HG03139 (cell line): Measurements from ENCODE around the gene PBRM1.

ENCODE experiments used
- ATAC-seq: cut with Tn5 transposase; IDR thresholded peaks from one replicate; pipeline ENCODE4 v1.9.1; 2021; ENCODE audit not compliant: unreplicated experiment

Gene PBRM1

DNA sequence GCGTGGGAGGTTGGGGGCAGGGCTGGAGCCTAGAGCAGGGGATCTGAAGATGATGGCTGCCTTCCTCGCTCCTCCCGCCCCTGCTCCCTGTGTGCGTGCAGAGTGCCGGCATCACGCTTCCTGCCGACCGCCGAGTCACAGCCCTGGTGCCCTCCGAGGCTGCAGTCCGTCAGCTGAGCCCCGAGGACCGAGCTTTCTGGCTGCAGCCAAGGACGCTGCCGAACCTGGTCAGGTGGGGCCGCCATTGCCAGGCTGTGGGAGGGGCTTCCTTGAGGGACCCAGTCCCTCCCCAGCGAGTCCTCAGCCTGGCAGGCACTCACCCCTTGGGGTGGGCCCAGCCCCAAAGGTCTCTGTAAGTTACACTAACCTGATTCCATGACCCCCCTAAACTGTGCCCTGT is 173.0 kb downstream of the PBRM1 start:
- no peak for ATAC-seq

DNA sequence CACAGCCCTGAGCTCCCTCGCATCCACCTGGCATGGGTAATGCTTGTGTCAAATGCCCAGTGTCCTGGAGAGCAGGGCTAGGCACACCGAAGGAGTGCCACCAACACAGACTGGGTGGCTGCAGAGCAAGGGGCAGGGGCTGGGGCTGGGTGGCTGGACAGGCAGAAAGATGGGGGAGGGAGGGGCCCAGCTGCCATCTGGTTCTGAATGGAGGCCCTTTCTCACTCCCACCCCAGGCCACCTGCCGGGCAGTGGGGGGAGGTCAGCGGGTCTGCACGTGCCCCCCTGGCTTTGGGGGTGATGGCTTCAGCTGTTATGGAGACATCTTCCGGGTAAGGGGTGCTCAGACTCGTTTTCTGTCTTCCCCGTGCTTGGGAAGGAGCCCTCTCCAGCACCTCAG is 173.6 kb downstream of the PBRM1 start:
- no peak for ATAC-seq

DNA sequence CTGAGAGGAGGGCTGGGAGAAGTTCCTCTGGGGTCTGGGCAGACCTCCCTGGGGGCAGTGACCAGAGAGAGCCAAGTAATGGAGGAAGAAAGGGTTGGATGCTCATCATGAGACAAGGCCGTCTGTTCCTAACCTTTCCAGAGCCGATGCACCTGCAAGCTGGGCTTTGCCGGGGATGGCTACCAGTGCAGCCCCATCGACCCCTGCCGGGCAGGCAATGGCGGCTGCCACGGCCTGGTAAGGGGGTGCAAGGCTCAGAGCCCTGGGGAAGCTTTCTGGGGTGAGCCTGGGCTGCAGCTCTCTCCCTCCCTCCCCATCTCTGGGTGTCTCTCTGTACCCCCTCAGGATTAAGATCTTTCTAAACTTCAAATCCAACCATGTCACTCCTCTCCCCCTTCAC is 174.2 kb downstream of the PBRM1 start:
- no peak for ATAC-seq

GRCh38 chr3:52509753-52510328 is 175.9 kb downstream of the PBRM1 start:
- ATAC-seq: no peak

DNA sequence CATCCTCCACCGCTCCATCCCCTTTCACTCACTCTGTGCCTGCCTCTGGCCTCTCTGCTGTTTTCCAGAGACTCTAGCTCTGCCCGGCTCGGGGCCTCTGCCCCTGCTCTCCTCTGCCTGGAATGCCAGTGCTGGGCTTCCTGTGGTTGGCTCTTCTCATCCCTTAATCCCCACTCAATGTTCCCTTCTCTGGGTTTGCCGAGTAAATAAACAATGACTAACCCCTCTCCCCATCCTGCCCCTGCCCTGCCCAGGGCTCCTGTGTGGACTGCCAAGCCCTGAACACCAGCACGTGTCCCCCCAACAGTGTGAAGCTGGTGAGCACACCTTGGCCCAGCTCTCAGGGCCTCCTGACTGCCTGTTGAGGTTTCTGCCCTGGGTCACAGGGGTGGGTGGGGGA is 178.4 kb downstream of the PBRM1 start:
- no peak for ATAC-seq

GRCh38 chr3:52506266-52506966 is 179.3 kb downstream of the PBRM1 start:
- ATAC-seq: no peak

DNA sequence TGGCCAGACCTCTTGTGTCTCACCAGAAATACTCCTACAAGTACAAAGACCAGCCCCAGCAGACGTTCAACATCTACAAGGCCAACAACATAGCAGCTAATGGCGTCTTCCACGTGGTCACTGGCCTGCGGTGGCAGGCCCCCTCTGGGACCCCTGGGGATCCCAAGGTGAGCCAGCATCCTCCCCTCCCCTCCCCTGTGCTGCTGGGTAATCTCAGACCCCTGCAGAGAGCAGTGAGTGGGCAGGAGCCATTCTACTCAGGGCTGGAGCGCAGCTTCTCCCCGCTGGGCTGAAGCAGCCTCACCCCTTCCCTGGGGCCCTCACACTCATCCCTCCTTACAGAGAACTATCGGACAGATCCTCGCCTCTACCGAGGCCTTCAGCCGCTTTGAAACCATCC is 180.7 kb downstream of the PBRM1 start:
- no peak for ATAC-seq

GRCh38 chr3:52503788-52504424 is 181.8 kb downstream of the PBRM1 start:
- ATAC-seq: no peak

- ATAC-seq: no peak
Observed at GRCh38 chr3:52502808-52503350, 182.8 kb downstream of the PBRM1 start.

- no peak for ATAC-seq
Observed at GRCh38 chr3:52502001-52502400, 183.7 kb downstream of the PBRM1 start.

- no peak for ATAC-seq
Observed at GRCh38 chr3:52501046-52501445, 184.7 kb downstream of the PBRM1 start.

DNA sequence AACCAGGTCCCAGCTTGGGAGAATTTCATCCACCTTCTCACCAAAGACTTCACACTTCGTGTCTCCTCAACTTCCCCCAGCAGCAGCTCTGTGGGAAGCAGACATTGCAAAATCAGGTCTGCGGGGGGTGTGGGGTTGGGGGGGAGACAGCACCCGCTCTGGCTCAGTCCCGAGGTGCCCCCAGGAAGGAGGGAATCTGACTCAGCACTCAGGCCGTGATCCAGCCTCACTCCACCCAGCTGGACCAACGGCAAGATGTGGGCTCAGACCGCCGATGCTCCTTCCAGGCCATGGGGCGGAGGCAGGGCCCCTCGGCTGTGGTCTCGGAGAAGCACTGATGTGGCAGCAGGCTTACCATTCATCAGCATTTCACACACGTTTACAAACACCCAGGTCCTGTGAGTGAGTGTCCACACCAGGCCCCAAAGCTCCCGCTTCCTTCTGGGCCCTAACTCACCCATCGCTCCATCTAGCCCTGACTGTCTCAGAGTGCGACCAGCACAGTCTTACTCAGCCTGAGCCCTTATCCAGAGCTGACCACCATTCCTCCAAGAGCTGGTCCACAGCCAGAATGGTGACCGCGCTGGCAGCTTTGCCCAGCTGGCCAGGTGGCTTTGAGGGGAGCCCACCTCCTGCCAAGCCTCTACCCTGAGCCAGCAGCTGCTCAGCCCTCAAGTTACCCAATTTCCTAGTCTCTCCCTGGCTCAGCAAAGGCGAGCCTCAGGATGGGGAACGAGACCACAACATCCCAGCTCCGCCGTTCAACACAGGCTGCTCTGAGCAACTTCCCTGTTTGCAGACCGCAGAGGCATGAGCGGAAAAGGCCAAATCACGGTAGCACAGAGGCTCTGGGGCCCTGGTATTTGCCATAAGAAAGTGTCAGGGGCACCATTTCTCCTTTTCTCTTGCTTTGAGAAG is 187.3 kb downstream of the PBRM1 start:
- ATAC-seq: no peak

GRCh38 chr3:52495777-52496602 is 189.7 kb downstream of the PBRM1 start:
- no peak for ATAC-seq
